ENCODE data around the gene HOXD10.

The HOXD10 gene

DNA sequence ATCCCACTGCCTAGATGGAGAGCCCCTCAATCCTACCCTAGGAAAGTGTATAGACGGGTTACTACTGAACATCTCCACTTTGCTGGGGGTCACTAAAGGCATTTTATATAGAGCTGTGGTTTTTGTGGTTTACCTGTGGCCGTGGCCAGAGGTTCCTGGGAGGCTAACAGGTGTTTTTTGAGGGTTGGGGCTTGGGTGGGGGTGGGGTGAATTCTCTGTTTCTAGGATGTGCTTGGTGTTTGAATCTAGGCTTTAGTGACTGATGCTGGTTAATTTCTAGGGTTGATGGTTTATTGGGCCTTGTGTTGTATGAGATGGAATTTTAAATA lies 20.6 kb downstream of the HOXD10 start:
- DNase-seq = no peak

DNA sequence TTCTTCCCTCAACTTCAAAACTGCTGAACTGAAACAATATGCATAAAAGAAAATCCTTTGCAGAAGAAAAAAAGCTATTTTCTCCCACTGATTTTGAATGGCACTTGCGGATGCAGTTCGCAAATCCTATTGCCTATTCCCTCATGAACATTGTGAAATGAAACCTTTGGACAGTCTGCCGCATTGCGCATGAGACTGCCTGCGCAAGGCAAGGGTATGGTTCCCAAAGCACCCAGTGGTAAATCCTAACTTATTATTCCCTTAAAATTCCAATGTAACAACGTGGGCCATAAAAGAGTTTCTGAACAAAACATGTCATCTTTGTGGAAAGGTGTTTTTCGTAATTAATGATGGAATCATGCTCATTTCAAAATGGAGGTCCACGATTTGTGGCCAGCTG lies 21.3 kb downstream of the HOXD10 start:
- DNase-seq = no peak

DNA sequence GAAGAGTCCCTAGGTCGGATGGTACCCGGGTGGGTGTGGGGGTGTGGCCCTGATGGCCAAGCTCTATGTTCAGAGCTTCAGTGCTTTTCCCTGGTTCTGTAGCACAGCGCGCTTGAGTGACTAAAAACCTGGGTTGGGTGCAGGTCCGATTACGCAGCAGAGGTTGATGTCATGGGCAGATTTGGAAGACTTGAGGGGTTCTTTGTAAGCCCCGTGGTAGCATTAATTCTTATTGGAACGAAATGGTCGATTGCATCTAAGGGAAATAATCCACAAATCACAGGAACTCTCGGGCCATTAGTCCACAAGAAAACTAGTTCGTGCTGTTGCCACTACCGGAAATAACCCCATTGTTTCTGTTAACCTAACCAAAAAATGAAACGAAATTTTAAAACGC lies 21.9 kb downstream of the HOXD10 start:
- no peak for DNase-seq

DNA sequence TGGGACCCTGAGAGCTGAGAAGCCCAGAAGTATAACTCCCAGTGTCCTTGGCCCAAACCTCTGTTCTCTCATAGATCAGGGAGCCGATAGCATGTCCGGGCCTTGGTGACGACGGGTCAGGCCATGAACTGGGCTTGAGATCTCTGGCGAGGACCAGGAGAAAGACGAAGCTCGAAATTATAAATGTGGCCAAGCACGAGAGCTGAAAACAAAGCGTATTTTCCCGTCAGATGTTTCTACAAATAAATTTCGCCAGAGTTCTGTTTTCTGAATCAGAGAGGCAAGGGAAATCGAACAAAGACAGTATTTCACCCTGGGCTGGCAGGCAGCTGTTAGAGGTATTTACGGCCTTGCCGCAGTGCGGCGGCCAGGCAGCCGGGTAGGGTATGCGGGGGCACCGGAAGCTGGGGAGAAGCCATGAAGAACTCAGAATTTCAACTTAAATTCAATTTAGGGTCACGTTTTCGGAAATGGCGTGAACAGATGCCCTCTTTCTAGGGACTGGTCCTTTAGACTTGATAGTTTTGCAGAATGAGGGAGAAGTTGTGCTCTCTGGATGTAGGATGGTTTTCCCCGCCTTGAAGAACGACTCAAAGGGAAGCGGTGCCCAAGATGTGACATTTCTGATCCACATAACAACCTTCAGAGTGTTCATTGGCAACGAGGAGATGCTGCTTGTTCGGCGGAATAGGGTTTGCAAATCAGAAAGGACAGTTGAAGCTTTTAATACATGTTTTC lies 22.5 kb downstream of the HOXD10 start:
- DNase-seq = no peak

DNA sequence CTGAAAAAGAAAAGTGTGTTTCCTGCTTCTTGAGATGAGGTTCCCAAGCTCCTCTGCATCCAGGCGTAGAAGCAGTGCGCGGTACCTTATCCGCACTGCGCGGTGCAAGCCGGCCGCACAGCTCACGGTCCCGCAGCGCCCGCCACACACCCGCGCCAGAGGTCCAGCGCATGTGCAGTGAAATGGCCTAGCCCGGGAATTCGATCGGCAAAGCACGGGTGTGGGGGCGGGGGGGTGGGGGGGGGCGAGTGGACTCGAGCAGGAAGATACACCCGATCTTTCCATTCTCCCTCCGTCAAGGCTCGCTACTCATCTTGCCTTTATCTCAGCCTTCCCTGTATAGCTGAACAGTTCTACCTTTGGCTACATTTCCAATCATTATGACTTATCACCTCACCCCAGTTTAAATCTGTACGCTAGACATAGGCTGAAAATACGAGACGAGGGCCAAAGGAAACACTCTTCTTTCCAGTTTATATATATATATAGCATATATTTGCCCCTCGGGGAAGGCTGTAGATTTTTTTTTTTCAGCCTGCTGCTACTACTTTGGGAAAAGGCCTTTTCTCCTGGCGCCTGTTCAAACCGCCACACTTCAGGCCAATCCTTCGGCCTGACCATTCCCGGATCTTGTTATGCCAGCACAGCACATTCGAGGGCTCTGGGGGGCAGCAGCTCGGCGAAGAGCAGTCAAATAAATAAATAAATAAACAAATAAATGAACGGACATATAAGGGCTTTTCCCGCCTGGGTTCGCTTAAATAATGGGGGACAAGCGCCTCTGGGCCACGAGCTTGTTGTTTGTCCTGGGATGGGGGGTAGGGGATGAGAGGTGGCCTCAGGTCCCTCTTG lies 23.3 kb downstream of the HOXD10 start:
- no peak for DNase-seq

DNA sequence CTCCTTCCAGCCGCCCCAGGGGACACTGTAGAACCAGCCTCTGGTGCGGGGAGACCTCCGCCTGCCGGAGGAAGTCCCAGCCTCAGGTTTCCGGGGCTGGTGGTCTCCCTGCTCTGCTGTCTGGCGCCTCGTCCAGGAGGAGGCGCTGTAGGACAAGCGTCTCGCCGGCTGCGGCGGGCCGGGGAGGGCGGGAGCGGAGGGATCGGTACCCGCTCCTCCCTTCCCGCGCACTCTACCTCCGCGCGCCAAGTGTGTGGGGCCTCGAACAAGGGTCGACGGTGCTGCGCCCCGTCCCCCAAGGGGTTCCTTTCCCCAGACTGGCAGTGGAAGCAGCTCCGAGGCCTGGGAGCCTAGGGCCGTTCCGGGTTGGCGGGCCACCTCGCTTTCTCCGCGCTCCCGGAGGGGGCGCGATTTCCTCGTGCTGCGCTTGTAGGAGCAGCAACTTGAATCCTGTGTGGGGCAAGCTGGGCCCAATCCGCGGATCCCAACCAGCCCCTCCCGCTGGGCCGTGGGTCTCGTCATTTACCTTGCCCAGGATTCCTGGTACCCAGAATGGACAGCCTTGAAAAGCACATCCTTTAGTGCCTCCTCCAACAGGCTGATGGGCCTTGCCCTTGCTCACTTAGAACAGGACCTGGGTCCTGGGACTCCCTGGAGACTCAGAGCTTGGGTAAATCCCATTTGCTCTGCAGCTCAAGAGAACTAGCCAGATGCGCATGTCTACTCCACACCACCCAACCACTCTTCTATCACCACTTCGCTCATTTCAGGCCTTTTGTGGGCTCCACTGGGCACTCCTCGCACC lies 24.1 kb downstream of the HOXD10 start:
- DNase-seq = peak; percentile 34

DNA sequence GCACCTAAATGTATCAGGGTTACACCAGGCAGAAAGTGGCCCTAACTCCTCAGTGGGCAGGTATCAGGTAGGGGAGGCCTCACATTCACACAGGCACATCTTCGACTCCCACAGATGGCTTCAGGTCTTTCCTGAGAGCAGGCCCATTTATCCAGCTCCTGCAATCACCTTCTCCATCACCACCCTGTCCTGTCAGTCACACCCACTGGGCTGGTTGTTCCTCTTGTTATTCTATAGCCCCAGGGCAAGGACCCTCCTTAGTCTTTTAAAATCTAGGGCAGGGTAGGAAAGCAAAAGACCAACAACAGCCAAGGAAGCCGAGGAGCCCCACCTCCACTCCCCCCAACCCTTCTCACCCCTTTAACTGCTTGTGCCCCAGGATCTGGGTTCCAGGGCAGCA lies 25.7 kb downstream of the HOXD10 start:
- DNase-seq = no peak

DNA sequence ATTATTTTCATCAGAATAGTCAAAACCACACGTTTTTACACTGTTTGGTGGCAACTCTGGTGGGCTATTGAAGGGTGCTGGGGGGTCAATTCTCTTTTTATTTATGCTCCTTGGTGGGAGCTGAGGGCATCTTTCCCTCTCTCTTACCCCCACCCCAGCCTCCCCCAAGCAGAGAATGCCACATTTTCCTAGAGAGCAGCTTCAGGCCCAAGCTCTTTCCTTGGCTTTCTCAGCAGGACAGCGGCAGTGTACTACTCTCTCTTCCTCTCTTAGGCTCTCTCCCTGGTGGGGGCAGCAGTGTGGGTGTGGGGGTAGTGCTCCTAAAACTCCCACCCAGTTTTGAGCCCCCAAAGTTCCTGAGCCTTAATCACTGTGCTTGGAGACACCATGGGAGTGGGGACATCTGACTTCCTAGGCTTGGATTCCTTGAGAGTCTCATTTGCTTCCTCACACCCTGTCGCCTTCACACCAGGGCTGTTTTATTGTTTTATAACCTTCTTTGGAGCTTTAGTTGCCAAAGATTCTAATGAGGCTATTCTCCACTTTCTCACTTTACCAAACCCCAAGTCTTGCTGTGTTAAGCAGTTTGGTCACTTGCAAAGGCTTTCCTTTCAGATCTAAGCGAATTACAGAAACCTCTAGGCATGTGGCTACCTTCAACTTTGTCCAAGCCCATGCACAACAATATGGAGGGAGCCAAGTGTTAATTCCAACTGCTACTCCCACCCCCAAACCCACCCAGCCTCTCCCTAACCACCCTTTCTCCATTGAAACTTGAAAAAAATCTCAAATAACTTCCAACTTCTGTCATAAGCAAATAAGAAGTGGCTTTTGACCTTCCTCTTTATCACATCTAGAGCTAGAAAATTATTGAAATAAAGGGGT lies 28.7 kb downstream of the HOXD10 start:
- DNase-seq = no peak

DNA sequence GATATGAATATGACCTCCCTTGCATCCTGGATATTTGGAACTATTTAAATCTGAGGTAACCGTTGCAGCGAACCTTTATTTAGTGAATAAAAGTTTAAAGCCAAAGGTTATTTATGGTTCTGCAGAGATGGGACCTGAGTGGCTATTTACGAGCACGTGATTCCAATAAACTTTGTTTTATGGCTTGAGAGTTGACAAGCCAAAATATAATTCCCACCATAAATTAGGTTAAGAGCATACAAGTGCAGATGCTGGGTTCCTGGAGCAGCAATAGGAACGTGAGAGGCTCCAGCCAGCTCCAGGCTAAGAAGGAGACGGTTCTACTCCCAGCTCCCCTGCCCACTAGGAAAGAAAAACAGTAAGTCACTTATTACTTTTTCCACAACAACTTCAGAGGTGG lies 29.5 kb downstream of the HOXD10 start:
- DNase-seq = no peak

DNA sequence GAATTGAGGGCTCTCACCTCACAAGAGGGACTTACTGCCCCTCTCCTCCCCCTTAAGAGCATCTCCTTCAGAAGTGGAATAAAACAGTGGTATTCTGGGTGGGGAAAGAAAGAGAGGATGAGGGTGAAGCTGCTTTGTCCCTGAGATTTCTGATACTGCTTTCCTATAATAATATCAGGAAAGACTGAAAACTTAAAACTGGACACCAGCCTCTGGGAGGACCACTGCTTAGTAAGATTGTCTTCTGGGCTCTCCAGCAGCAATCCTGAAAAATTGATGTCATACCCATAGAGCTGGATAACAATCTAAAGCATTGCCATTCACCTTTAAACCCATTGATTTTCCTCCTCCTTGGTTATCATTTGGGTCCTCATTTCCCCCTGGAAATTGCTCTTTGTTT lies 30.1 kb downstream of the HOXD10 start:
- DNase-seq = no peak

DNA sequence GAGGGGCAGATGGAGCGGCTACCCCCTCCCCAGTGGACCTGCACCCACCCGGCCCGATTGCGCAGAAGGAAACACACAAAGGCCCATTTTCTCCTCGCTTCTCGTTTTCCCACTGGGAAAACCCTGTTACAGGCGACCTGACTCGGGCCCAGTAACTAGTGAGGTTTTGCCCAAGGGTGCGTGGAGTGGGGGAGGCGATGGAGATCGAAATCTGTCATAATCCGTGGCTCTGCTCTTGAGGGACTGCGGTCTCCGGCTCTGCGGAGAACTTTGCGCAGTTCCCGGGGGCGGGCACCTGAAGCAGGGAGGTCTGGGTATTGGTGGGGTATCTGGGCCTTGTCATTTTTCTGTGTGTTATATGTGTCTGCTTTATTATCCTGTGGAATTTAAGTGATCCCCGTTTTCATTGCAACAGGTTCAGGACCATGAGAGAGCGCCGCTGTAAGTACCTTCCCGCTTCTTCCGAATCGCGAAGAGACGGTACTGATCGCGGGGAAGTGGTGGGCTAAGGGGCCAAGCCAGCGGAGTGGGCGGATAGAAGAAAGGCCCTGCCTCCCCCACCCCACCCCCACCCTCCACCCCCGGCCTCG lies 30.7 kb downstream of the HOXD10 start:
- DNase-seq = no peak

DNA sequence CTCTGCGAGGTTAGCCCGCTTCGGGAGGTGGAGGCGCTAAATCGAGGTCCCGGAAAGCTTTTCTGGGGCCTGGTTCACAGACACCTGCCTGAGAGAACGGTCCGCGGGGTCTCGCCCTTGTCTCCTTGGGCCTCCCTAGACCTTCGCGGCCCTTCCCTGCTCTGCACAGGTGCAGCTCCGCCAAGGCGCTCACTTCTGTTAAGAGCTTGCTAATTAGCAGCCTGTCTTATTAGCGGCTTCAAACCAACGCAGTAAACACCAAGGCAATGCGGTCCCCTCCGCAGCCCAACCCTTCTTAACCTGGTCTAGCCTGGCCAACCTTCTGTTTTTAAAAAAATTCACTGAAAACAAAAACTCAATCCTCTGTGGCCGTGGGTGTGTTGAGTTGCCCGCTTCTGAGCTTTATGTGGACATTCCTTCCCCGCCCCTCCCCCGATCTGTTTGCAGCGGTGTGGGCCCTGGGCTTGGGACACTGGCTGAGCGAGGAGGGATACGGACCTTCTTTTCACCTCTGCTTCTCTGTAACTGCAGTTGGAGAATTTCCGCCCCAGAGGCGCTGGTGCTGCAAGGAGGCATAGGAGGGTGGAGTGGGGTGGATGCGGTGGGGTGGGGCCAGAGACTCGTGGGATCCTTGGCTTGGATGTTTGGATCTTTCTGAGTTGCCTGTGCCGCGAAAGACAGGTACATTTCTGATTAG lies 31.4 kb downstream of the HOXD10 start:
- no peak for DNase-seq

DNA sequence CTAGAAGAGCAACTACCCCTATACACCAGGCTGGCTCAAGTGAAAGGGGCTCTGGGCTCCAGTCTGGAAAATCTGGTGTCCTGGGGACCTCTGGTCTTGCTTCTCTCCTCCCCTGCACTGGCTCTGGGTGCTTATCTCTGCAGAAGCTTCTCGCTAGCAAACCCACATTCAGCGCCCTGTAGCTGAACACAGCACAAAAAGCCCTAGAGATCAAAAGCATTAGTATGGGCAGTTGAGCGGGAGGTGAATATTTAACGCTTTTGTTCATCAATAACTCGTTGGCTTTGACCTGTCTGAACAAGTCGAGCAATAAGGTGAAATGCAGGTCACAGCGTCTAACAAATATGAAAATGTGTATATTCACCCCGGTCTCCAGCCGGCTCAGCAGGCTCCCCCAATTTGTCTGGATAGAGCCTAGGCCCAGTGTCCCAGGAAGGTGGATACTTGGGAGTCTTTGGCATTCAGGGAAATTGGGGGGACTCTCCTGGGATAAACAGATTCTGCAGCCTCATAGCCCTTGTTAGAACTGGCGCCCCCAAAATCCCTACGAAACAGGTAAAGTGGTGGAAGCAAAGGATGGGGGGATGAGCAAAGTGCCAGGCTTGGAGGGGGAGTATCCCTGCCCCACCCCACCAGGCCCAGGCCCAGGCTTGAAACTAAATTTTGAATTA lies 32.3 kb downstream of the HOXD10 start:
- no peak for DNase-seq

DNA sequence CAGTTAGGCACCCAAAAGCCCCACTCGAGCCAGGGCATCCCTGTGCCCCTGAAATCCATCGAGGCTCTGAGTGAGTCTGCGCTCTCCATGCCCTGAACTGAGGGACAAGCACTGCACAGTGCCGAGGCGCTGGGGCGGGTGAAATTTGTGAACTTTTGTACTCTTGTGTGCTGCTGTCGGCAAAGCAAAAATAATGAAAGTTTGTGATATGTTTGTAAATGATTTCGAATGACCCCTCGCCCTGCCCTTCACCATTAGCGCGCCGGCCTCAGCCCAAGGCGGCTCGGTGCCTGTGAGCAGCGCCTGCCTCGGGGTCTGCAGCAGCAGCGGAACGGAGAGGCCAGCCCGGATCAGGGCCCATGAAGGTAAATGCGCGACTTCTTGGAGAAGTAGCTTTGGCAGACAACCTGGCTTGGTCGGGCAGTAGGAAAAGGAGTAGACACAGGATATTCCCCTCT lies 32.9 kb downstream of the HOXD10 start:
- DNase-seq = no peak

DNA sequence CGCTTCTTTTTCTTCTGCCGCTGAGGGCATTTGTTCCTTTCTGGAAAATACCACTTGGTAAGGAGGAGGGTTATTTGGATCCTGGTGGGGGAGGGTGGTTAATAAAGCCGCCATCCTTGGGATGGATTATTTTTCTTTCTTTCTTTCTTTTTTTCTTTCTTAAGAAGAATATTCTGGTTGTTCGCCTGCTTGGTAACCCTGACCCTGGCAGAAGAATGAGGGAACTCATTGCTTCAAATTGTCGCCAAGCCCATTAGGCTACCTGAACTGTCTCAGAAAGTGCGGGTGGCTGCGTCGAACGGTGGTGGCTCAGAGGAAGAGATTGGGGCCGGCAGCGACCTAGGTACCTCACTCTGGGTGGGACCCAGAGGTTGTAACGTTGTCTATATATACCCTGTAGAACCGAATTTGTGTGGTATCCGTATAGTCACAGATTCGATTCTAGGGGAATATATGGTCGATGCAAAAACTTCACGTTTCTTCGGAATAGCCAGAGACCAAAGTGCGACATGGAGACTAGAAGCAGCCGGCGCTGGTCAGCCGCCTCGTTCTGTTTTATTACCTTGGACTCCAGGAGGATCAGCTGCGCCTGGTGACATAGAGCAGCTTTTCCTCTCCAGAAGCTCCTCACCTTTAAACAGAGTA lies 33.5 kb downstream of the HOXD10 start:
- no peak for DNase-seq

DNA sequence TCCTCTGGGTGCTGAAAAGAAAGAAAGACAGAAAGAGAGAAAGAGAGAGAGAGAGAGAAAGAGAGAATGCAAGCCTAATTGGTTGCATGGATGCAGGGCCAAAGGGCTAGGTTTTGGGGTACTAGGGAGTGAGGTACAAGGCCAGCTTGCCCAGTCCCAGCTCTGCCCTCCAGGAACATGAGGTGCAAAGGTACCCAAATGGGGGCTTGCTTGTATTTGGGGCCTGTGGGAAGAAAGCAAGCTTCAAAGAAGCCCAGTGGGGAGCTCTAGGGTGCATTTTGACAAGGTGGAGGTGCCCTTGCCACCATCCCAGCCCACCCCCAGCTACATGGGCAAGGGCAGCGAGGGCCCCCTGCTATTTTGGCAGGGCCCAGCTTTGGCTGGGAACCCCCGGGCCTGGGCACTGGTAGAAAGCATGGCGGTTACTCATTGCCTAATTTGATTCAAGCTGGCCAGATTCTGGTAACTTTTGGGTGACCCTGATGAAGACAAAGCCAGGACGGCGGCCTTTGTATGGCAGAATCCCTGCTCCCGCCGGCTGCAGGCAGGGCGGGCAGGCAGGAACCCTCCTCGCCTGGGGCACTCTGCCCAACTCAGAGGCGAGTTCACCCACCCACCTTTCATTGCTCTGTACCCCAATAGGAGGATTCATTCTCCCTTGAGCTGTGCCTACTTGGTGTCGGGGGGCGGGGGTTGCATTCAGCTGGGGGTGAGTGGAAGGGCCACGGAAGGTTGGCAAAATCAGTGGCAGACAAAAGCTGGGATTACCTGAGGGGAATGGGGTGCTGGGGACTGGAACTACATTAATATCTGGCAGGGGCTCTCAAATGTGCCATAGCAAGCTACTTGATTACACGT lies 34.2 kb downstream of the HOXD10 start:
- no peak for DNase-seq

DNA sequence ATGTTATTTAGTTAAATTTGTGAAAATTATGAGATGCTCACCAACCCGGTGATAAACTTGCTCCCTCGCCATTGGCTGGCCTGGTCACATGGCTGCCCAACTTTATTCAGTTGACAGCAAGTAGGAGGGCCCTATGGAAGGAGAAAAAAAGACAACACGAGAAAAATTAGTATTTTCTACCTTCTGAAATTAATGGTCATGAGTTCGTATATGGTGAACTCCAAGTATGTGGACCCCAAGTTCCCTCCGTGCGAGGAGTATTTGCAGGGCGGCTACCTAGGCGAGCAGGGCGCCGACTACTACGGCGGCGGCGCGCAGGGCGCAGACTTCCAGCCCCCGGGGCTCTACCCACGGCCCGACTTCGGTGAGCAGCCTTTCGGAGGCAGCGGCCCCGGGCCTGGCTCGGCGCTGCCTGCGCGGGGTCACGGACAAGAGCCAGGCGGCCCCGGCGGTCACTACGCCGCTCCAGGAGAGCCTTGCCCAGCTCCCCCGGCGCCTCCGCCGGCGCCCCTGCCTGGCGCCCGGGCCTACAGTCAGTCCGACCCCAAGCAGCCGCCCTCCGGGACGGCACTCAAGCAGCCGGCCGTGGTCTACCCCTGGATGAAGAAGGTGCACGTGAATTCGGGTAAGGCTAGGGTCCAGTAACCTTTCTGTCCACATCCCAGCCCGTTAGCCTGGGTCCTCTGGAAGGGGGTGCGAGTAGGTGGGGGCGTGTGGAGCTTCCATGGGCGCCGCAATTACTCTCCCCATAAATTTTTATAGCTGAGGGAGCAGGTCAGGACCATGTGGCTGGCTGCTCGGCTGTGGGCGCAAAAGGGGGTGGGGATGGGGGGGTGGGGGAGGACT lies 35.1 kb downstream of the HOXD10 start, which contains the start of gene HOXD4:
HOXD4 (plus strand) TSS at position 109 of the 846 bp plus-strand sequence; CDS start at position 193, 84 bp downstream.
- DNase-seq = no peak

Measured in activated CD4-positive, alpha-beta T cell treated with anti-CD3 and anti-CD28 coated beads for 1 hour (primary cell).